Fibroblast of skin of back (primary cell): Measurements from ENCODE around the gene OLAH.

Experiments used
- DNase-seq: peaks from one replicate; pipeline ENCODE4 v3.0.0-alpha.2; 2013

Gene OLAH

GRCh38 chr10:15072358-15072757 is 28.6 kb downstream of the OLAH start:
- no peak for DNase-seq

DNA sequence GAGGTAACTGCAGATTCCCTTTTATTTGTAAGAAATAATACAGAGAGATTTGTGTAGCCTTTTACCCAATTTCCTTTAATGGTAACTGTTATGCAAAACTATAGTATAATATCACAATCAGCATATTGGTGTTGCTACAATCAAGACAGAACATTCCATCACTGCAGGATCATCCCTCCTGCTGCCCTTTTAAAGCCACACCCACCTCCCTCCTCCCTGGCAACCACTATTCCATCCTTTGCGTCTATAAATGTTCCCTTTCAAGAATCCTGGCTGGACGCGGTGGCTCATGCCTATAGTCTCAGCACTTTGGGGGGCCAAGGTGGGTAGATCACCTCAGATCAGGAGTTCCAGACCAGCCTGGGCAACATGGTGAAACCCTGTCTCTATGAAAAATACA is 31.7 kb downstream of the OLAH start:
- DNase-seq: no peak

DNA sequence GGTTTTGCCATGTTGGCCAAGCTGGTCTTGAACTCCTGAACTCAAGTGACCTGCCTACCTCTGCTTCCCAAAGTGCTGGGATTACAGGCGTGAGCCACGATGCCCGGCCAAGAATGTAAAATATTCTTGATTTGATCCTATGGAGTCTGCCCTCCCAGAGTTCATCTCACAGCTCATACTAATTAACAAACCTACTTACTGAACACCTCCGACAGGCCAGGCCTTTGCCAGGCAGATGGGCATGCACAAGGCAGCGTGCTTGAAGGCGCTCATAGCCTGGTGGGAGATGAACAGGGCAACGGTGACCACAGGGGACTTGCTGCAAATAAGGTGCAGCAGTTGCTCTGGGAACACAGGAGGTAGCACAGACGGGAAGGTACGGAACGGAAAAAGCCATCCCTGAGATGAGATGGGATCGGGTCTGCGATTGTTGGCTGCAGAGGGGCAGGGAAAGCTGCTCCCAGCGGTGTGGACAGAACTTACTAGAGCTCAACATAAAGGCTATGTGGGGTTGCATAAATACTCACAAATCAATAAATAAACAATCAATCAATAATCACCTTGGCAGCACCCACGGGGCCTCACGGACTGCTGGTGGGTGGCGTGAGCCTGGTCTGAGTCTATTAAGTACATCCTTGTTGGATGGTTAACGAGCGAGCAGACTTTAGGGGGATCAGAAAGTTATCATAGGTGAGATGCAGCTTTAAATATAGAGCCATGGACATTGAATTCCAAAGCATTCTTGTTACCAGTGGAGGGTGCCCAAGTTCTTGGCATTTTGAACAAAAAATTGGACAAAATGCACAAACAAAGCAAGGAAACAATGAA is 40.1 kb downstream of the OLAH start:
- DNase-seq: no peak

DNA sequence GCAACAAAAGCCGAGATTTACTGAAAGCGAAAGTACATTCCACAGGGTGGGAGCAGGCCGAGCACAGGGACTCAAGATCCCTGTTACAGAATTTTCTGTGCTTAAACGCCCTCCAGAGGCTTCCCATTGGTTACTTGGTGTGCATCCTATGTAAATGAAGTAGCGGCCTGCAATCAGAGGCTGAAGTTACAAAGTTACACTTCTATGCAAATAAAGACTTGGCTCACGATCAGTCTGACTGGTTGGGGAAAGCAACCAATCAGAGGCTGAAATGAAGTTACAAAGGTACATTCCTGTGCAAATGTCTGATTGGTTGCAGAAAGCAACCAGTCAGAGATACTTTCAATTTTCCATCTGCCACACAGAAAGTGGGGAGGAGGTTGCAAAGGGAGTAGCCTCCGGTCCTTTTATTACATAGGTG is 40.8 kb downstream of the OLAH start:
- DNase-seq: peak; percentile 84

DNA sequence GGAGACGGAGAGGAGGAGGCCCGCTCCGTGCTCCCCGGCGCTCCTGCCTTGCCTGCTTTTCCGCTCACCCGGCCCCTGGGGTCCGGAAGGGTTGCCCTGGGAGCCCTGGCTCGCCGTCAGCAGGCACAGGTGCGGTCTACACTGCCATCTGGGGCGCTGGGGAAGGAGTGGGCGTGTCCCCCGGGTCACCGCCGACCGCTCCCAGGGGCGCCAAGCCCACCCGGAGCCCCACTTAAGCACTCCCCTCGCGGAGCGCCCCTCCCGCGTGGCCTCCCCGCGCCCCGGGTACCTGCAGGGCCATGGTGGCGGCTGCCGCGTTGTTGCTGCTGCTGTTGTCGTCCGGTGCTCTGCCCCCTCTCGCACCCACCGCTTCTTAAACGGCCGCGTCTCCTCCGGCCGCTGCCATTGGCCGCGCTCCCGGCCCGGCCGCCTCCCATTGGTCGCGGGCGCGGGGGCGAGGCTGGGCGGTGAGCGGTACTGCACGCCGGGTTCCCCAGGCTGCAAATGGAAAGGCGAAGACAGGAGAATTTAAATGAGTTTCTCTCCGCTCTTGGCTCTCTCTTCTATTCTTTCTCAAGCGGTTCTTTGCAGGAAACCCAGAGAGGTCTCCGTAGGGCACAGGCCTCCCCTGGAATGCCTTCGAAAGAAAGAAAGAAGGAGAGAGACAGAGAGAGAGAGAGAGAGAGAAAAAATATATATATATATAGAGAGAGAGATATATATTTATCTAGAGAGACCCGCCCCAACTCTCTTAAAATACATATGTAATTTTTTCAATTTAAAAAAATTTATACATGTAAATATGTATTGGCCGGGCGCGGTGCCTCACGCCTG is 44.9 kb downstream of the OLAH start, which contains the start of gene ACBD7:
Gene ACBD7, minus strand, starts transcription at position 349 of the 834 bp plus-strand sequence. Its CDS starts 48 bp downstream, at position 301.
- peak; percentile 81 for DNase-seq

DNA sequence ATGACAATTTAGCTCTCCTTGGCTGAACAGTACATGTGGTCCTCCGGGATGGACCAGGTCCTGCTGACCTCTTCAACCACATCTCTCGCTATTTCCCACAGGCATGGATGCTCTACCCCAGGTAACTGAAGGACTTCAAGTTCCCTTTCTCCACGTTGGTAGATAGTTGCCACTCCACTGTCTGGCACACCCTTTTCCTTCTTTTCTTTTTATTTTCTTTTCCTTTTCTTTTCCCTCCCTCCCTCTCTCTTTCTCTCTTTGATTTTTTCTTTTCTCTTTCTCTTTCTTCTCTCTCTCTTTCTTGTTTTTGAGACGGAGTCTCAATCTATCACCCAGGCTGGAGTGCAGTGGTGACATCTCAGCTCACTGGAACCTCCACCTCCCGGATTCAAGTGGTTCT is 47.7 kb downstream of the OLAH start:
- DNase-seq: no peak

DNA sequence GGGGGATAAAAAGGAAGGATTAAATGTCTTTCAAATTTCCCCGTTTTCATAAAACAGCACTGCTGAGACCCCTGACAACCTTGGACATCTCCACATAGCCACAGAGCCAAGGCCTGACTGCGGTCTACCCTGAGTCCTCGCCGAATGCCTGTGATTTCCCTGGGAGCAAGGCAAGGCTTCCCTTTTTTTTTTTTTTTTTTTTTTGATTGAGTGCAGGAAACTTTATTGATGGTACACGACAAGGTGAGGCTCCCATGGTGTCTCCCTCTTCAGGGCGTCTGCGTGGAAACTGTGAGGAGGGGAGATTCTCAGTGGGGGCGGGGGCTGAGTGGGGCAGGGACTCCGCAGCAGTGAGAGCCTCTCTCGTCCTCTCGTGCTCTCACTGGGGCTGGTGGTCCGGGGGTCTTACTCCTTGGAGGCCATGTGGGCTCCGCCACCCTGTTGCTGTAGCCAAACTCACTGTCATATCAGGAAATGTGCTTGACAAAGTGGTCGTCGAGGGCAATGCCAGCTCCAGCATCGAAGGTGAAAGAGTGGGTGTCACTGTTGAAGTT is 49.2 kb downstream of the OLAH start:
- no peak for DNase-seq

- DNase-seq: no peak
These were observed 52.9 kb downstream of the OLAH start for GRCh38 chr10:15096661-15097010.

DNA sequence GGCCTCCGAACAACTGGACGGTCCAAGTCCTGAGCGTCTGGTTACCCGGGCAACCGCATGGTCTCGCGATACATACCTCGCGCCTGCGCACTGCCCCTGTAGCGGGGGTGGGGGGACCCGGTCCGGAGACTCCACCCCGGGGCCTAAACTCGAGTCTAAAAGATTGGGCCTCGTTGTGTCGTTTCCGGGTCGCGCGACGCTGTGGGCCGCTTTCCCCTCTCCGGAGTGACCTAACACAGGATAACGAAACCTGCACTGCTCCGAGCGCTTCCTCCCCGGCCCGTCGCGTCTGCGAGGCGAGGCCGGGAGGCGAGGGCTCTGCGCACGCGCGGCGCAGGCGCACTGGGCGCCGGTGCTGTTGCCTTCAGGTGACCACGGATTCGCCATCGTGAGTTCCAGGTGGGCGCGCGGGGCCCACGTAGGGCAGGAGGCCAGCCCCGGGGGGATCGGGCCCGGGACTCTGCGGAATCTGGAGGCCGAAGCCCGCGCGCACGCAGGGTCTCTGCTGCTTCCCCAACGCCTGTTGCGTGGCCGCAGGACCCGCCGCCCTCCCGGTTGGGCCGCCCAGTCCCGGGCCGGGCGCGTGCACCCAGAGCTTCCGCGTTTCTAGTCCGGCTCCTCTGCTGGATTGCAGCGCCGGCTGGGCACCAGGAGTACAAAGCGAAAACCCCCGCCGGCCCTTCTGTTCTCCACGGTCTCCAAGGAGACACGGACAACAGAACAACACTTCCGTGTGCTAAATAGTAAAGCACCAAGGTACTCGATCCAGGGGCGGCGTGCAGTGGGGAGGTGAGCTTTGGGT is 53.5 kb downstream of the OLAH start, which contains the start of gene RPP38:
Gene RPP38, plus strand, starts transcription at position 345 of the 802 bp plus-strand sequence. CDS start 5,960 bp downstream, outside the sequence.
- peak; percentile 93 for DNase-seq

DNA sequence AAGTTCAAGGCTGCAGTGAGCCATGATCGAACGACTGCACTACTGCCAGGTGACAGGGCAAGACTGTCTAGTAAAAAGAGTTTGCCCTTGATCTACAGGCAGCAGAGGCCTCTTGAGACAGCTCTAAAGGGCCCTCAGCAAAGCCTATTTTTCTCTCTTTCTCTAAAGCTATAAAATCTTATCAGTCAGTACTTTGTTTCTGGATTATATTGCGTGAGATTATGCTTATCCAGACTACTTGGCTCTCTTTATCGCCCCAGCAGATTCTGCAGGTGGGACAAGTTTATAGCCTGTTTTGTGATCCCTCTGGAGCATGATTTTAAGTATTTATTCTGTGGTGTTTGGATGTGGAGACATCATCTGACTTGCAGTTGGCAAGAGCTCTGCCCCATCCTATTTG is 56.1 kb downstream of the OLAH start:
- no peak for DNase-seq

DNA sequence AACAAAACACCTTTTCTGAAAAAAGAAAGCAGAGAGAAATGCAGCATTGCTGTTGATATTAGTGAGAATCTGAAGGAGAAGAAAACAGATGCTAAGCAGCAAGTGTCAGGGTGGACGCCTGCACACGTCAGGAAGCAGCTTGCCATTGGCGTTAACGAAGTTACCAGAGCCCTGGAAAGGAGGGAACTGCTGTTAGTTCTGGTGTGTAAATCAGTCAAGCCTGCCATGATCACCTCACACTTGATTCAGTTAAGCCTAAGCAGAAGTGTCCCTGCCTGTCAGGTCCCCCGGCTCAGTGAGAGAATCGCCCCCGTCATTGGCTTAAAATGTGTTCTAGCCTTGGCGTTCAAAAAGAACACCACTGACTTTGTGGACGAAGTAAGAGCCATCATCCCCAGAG is 59.8 kb downstream of the OLAH start:
- DNase-seq: no peak

DNA sequence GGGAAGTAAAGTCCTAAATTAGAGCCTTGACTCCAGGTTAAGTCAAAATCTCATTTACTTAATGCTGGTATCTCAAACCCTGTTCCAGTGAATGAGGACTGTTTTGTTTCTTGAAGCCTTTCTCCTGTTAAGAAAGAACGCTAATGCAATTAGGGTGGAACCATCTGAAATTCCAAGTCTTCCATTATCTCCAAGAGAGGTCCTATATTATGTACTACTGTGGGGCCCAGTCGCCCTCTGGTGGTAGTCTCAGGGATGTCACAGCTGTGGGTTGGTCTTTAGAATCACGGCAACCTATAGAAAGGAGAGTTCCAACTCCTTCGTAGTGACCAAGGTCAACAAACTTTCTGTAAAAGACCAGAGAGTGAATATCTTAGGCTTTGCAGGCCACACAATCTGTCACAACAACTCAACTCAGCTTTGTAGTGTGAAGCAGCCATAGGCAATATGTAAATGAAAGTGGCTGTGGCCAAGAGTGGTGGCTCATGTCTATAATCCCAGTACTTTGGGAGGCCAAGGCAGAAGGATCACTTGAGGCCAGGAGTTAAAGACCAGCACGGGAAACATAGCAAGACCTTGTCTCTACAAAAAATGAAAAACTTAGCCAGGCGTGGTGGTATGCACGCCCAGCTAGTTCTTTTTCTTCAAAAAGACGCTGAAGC is 62.7 kb downstream of the OLAH start:
- DNase-seq: peak; percentile 72

DNA sequence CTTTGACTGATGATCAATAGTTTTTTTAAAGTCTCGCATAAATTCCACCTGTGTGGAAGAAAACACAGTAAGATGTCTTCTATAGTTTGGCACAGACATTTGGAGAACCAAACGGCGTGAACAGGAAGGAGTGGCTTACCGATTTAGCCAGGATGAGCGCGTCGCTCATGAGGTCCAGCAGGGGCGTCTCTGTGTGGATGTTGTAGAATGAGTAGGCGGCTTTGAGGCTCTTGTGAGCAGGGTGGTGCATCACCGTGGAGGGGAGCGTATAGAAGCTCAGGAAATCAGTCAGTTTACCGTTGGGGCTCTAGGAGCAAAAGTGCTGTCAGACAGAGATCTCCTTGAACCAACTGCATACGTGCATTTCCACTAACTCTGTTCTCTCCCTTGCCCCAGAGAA is 68.9 kb downstream of the OLAH start:
- no peak for DNase-seq

- peak; percentile 23 for DNase-seq
These were observed 70.0 kb downstream of the OLAH start for GRCh38 chr10:15113766-15114165.

DNA sequence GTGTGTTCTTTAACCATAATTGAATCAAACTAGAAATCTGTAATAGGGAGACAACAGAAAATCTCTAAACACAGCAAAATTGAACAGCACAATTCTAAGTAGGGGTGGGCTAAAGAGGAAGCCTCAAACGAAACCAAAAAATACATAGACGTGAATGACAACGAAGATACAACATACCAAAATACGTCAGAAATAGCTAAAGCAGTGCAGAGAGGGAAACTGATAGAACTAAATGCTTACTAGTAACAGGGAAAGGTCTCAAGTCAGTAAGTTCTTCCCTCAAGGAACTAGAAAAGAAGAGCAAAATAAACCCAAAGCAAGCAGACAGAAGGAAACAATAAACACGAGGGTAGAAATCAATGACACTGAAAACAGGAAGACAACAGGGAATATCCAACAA is 72.5 kb downstream of the OLAH start:
- no peak for DNase-seq

DNA sequence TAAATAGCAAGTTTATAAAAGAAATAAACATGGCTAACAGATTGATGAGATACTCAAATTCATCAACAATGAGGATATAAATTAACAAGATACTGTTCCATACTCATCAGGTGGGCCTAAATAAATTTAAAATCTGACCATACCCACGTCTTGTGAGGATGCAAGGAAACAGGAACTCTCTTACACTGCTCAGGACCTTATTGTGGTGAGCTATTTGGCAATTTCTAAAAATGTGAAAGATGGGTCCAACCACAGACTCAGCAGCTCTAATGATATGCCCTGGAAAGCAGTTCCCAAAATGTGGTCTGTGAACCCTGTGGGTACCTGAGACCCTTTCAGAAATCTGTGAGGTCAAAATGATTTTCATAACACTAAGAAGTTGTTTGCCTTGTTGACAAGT is 74.9 kb downstream of the OLAH start:
- DNase-seq: no peak

DNA sequence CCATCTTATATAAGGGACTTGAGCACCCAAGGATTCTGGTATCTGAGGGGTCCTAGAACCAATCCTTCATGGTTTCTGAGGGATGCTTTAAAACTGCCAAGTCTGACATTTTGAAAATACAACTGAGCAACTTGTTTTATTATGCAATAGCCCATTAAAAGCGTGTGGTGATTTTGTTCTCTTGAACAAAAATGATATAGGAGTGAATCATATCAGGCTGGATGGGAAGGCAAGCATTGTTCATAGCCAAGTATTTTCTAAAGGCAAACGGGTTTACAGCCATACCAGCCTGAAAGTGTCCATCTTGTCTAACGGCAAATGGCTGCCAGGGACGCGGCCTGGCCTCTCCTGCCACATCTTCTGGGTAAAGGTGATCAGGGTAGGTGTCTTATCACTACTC is 76.8 kb downstream of the OLAH start:
- DNase-seq: no peak

DNA sequence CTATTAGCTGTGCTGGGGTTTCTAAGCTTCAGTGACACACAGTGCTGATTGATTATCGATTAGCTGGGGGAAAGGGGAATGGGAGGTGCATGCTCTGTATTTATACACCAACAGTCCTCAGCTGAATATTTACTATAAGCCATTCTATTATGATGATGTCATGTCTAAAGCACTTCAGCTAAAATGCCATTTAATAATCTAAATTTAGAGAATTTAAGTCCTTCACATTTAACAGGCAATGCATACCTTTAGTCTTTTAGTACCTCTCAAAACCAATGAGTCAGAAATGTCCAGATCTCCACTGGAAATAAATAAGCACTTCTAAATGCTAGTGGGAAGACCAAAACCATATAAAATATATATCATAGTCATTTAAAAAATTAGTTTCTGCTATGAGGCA is 78.0 kb downstream of the OLAH start:
- DNase-seq: peak; percentile 36

- DNase-seq: no peak
These were observed 78.8 kb downstream of the OLAH start for GRCh38 chr10:15122477-15123030.
